ENCODE results near the gene C10orf95.

Gene C10orf95

GRCh38 chr10:102438374-102438773 is 13.0 kb downstream of the C10orf95 start:
- no peaks in the 10 kb centered on the region for H3K36me3 ChIP-seq (ENCODE audit: control insufficient read depth in 2 of 2, insufficient read depth in 1 of 2, low read length in 2 of 2)

GRCh38 chr10:102437515-102437914 is 13.8 kb downstream of the C10orf95 start:
- no peaks in the 10 kb centered on the region for H3K36me3 ChIP-seq (ENCODE audit: control insufficient read depth in 2 of 2, insufficient read depth in 1 of 2, low read length in 2 of 2)
- H3K9me3 ChIP-seq (ENCODE audit: control insufficient read depth, insufficient read depth, low read depth, low read length): no peaks in the 10 kb centered on the region
- H3K4me1 ChIP-seq (ENCODE audit: control insufficient read depth, insufficient read depth, low read length): no peaks in the 10 kb centered on the region
- no peak overlapping the region for H3K27ac ChIP-seq (ENCODE audit: extremely low read depth, low read depth, low read length)
- TF ChIP-seq ZNF239 (tag by site-specific recombination; IDR thresholded peaks at IDR 0.05): no peak
- peak; percentile 83 for TF ChIP-seq ZNF664 (tag by site-specific recombination; IDR thresholded peaks at IDR 0.05)
- TF ChIP-seq PRDM10 (tag by site-specific recombination; IDR thresholded peaks at IDR 0.05): peak; percentile 74
- CTCF ChIA-PET: no interaction called here
- POLR2A ChIA-PET: interaction anchor here (1.0 kb wide), 1 partner anchor 8 kb away, joined by 5 read pairs; no protein-coding TSS in a partner anchor
- no peak overlapping the region for H3K4me3 ChIP-seq (ENCODE audit: low read depth, low read length)

More at GRCh38 chr10:102438374-102438773, 13.0 kb downstream of the C10orf95 start:
- Histone ChIP-seq H3K27ac (ENCODE audit: extremely low read depth, low read depth, low read length) (no peak overlapping the region), H3K4me3 (ENCODE audit: low read depth, low read length) (no peak overlapping the region), H3K9me3 (ENCODE audit: control insufficient read depth, insufficient read depth, low read depth, low read length) (no peaks in the 10 kb centered on the region), H3K4me1 (ENCODE audit: control insufficient read depth, insufficient read depth, low read length) (no peaks in the 10 kb centered on the region)
- no peak for TF ChIP-seq ZNF341 (tag by site-specific recombination; IDR thresholded peaks at IDR 0.05; ENCODE audit: low read depth)
- TF ChIP-seq ZNF626 (tag by site-specific recombination; IDR thresholded peaks at IDR 0.05): no peak
- no peak for TF ChIP-seq BCL11A (tag by site-specific recombination; IDR thresholded peaks at IDR 0.05; ENCODE audit: low read depth)
- CTCF ChIA-PET: interaction anchor here (0.7 kb wide), 1 partner anchor 14 kb away, joined by 3 read pairs; no protein-coding TSS in a partner anchor
- POLR2A ChIA-PET: interaction anchor here (1.0 kb wide), 1 partner anchor 9 kb away, joined by 5 read pairs; no protein-coding TSS in a partner anchor

- no peaks in the 10 kb centered on the region for H3K9me3 ChIP-seq (ENCODE audit: control insufficient read depth, insufficient read depth, low read depth, low read length)
- ChIA-PET POLR2A (interaction anchor here (0.8 to 2.9 kb wide), 3 partner anchors 10 to 15 kb away, joined by 3 to 17 read pairs (median 4); partner anchors contain the start of gene C10orf95), CTCF (interaction anchor here (0.6 kb wide), 1 partner anchor 32 kb away, joined by 7 read pairs; no protein-coding TSS in a partner anchor)
- no peak overlapping the region for H3K4me3 ChIP-seq (ENCODE audit: low read depth, low read length)
- TF ChIP-seq ZBTB17 (tag by site-specific recombination; IDR thresholded peaks at IDR 0.05): no peak
- TF ChIP-seq ZNF792 (tag by site-specific recombination; IDR thresholded peaks at IDR 0.05): no peak
- no peak for TF ChIP-seq ZNF510 (tag by site-specific recombination; IDR thresholded peaks at IDR 0.05; ENCODE audit: insufficient replicate concordance)
- TF ChIP-seq PRDM10 (tag by site-specific recombination; IDR thresholded peaks at IDR 0.05): no peak
- no peak for TF ChIP-seq ZBTB20 (tag by site-specific recombination; IDR thresholded peaks at IDR 0.05)
- TF ChIP-seq ZNF10 (tag by site-specific recombination; IDR thresholded peaks at IDR 0.05): no peak
- TF ChIP-seq ZFP69B (tag by site-specific recombination; IDR thresholded peaks at IDR 0.05): no peak
- no peak for TF ChIP-seq ZNF202 (tag by site-specific recombination; IDR thresholded peaks at IDR 0.05; ENCODE audit: borderline replicate concordance)
- H3K36me3 ChIP-seq (ENCODE audit: control insufficient read depth in 2 of 2, insufficient read depth in 1 of 2, low read length in 2 of 2): no peaks in the 10 kb centered on the region
- 0 out of 2 replicates have a peak, but pooled peaks cover 3% of the 10 kb centered on the region for H3K4me1 ChIP-seq (ENCODE audit: control insufficient read depth, insufficient read depth, low read length)
- no peak overlapping the region for H3K27ac ChIP-seq (ENCODE audit: extremely low read depth, low read depth, low read length)
Observed at GRCh38 chr10:102436312-102436711, 15.0 kb downstream of the C10orf95 start.
